NOMO-1 treated with DMSO at 0.1 percent for 48 hours (cell line): ENCODE data around the gene SNHG17.
A peak's percentile ranks its signal among the peaks of the same experiment; 100 is the strongest.
"Not testable (repeated sequence)": the region's sequence is repeated elsewhere in the genome, so short reads cannot be mapped to it uniquely, and the experiment has no call there.

Experiments
- DNase-seq: peaks from one replicate; lab custom pipeline; 2025; ENCODE audit not compliant: unreplicated experiment; lab: John Stamatoyannopoulos, UW

SNHG17 gene

DNA sequence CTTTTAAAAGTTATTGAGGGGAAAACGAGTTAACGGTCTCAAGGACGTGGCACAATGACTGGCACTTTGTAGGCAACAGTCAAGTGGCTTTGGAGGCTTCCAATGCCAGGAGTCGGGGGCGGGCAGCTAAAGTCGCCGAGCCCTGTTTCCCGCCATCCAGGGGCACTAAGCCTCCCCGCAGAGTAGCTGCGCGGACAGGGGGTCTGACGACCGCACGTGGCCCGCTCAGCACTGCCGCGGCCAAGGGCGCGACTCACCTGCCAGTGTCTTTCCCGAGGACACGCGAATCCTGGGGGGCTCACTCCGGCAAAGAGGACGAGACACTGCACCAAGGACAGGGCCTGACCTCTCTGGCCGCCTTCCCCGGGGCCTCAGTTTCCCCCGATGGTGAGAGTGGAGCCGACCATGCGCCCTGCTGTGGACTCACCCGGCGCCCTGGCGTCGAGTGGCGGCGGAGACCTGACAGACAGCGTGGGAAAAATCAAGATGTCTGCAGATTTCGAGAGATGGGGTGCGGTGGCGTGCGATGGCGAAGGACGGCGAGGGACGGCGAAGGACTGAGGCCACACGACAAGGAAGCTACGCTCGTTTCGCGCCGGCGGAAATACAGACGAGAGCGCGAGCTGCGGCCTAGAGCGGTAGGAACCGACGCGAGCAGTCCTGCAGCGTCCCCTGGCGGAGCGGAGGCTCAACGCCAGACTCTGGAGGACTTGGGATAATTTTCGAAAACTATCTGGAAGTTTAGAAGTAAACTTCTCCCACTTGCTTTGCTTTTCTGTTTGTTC is at the start of gene SNHG17:
TSS of gene SNHG17 (minus strand) at position 559 of the 785 bp plus-strand sequence.
- peak; percentile 85 for DNase-seq

DNA sequence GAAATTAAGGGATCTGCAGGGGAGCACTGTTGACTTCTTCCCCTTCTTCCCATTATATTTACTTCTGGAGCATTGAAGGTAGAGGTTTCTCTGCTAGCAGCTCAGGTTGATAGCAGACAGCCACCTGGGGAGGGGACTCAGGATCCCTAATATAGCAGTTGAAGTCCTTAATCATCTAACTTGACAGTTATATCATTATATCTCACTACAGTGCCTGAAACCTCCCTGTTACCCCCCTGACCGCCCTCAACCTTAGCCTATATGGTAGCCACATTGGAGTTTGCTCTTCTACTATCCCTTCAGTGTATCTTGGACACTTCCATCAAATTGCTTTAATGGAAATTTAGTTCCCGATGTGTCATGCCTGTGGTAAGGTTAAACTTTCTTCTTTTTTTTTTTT is 44.5 kb upstream of the SNHG17 start:
- DNase-seq, result no peak

GRCh38 chr20:38477747-38478146 is 42.6 kb upstream of the SNHG17 start:
- no peak for DNase-seq

DNA sequence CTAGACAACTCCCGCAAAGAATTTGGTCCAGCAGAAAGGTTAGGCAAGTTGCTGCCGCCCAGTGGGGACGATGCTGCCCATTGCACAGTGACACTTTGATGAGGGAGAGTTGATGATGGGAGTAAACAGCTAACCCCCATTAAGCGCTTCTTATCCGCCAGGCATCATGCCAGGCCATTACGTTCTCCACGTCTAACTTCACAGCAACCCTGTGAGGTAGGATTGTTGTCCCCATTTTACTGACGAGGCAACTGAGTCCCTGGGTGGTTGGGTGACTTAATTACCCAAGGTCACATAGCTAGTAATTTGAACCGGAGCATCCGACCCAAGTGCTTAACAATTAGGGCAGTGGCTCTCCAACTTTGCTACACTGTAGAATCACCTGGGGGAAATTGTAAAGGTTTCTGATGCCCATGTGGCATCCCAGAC is 38.3 kb upstream of the SNHG17 start:
- no peak for DNase-seq

DNA sequence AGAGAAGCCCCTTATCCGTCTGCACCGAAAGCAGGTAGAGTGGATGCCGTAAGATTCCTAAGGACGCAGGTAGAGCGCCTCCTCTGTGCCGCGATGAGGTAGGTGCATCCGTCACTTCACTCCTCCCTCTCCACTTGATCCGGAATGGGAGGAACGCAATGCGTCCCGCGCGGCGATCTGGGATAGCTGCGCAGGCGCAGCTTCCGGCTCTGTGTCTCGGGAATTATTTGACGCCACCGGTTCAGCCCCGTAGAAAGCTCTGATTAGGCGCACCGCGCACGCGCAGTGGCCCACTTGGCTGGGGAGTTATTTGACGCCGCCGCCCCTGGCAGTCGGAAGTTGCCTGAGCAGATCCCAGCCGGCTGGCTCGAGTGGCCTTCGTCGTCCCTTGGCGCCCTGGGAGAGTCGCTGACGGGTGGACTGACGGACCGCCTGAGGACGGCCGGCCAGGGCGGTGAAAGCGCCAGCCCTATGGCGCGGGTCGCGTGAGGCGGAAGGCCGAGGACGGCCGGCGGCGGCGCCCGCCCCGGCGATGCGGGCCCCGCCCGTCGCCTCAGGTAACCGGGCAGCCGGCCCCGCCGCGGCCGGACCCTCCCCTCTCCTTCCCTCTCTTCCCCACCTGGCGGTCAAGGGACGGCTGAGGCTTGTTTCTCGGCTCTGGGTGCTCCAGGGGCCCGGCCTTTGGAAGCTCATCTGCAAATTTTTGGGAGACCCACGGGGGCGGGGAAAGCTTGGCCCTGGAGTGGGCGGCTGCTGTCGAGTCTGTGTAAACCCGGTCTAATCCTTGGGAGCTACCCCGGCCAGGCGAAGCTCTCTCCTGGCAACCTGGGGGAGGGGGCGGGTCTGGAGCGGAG is 37.6 kb upstream of the SNHG17 start, which contains the start of gene RALGAPB:
TSS of gene RALGAPB (plus strand) at position 331 of the 854 bp plus-strand sequence. CDS start 15,590 bp downstream, outside the sequence.
- peak; percentile 97 for DNase-seq

DNA sequence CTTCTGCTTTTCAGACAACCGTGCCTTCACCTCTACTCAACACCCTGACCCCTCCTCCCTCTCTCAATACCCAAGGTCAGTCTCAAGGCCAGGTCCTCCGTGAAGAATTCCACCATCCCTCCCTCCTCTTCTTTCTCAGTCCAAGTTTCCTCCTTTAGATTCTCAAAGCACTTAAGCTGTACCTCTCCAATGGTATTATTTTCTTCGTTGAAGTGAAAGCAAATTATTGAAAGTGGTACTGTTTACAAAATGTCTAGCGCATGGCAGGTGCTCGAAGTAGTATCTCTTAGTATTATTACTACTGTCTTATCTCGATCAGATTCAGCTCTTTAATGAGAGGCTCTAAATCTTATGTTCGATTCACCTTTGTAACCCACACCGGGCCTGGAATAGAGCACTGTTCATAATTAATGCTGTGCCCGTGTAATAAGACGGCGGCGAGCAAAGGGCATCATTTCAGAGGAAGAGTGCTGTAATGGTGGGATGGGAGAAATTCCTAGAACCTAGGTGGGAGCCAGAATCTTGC is 36.9 kb upstream of the SNHG17 start:
- no peak for DNase-seq

- DNase-seq, result no peak
These were observed 36.1 kb upstream of the SNHG17 start for GRCh38 chr20:38471245-38471644.

GRCh38 chr20:38466983-38467382 is 31.9 kb upstream of the SNHG17 start:
- DNase-seq, result no peak

GRCh38 chr20:38466171-38466570 is 31.0 kb upstream of the SNHG17 start:
- no peak for DNase-seq

DNA sequence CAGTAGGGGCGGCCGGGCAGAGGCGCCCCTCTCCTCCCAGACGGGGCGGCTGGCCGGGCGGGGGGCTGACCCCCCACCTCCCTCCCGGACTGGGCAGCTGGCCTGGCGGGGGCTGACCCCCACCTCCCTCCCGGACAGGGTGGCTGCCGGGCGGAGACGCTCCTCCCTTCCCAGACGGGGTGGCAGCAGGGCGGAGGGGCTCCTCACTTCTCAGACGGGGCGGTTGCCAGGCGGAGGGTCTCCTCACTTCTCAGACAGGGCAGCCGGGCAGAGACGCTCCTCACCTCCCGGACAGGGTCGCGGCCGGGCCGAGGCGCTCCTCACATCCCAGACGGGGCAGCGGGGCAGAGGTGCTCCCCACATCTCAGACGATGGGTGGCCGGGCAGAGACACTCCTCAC is 26.4 kb upstream of the SNHG17 start:
- not testable (repeated sequence) for DNase-seq

- DNase-seq, result not testable (repeated sequence)
These were observed 26.0 kb upstream of the SNHG17 start for GRCh38 chr20:38461167-38461566.

DNA sequence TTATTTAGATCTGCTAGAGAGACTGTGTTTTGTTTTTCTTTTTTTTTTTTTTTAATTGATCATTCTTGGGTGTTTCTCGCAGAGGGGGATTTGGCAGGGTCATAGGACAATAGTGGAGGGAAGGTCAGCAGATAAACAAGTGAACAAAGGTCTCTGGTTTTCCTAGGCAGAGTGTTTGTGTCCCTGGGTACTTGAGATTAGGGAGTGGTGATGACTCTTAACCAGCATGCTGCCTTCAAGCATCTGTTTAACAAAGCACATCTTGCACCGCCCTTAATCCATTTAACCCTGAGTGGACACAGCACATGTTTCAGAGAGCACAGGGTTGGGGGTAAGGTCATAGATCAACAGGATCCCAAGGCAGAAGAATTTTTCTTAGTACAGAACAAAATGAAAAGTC is 25.5 kb upstream of the SNHG17 start:
- not testable (repeated sequence) for DNase-seq

- DNase-seq, result peak; percentile 24
These were observed 25.0 kb upstream of the SNHG17 start for GRCh38 chr20:38460040-38460623.

GRCh38 chr20:38458314-38458713 is 23.2 kb upstream of the SNHG17 start:
- DNase-seq, result no peak

GRCh38 chr20:38454556-38455473 is 19.7 kb upstream of the SNHG17 start:
- no peak for DNase-seq

DNA sequence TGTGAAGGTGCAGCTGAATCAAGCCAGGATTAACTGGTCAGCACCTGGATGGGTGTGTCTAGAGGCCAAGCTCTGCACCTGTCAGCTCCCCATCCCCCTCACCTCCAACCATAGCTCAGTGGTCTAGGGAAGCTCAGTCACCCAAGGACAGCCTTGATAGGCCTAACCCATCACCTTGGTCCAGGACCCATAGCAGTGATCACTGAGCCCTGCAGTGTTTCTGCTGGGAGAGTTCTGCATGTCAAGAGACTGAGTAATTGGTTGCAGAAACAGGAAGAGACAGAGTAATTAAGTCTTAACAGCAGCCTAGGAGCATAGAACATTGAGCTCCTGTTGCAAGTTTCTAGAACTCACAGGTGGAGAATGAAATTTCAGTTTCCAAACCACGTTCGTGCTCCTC is 18.8 kb upstream of the SNHG17 start:
- peak; percentile 92 for DNase-seq

- DNase-seq, result no peak
These were observed 17.9 kb upstream of the SNHG17 start for GRCh38 chr20:38452880-38453624.

DNA sequence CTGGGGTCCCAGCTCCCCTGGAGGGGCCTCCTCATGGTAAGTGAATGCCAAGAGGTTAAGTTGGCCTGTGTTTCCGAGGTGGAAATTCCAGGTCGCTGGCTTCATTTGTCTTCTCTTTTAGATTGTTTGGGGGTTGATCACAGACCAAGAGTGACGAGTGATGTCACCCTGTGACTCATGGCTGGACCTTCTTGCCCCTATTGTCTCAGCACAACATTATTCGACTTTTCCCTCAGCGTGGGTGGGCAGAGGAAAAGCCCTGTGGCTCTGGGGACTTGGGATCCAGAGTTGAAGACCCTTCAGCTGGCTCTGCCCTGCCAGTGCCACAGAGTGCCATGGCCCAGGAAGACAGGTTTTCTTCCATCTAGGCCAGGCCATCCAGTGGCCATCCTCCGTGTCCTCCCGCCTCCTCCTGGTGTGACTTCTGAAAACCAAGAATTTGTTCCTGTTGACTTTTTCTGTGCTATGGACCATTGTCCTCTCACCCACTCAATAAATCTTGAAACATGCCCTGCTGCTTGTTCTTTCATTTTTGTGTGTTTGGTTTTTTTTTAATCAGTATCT is 15.4 kb upstream of the SNHG17 start:
- DNase-seq, result no peak

GRCh38 chr20:38449046-38449445 is 13.9 kb upstream of the SNHG17 start:
- DNase-seq, result no peak
